Stimulated activated CD4-positive, alpha-beta T cell treated with anti-CD3 and anti-CD28 coated beads, Interleukin-12 subunit alpha, Interleukin-12 subunit beta, amount 100 ng/mL, for 48 hours (primary cell): Measurements from ENCODE around the gene PARK7.

Experiments
- DNase-seq, 3 donors: peaks; one replicate each; pipeline ENCODE4 v3.0.0-alpha.2; 2020; ENCODE audit warnings: low read depth in 2 of 3, low spot score in 1 of 3

Gene PARK7

GRCh38 chr1:7980984-7981383, 19.5 kb downstream of the PARK7 start:
- DNase-seq, result no peak

- DNase-seq, result no peak
Measured at GRCh38 chr1:7983086-7983778, 21.7 kb downstream of the PARK7 start.

- no peak for DNase-seq
Measured at GRCh38 chr1:7984811-7985210, 23.3 kb downstream of the PARK7 start.

- no peak for DNase-seq
Measured at GRCh38 chr1:7985851-7986612, 24.5 kb downstream of the PARK7 start.

GRCh38 chr1:7987528-7987927, 26.0 kb downstream of the PARK7 start:
- no peak for DNase-seq

- DNase-seq, result no peak
Measured at GRCh38 chr1:7988576-7988975, 27.1 kb downstream of the PARK7 start.

GRCh38 chr1:7989762-7990428, 28.4 kb downstream of the PARK7 start:
- no peak for DNase-seq

- no peak for DNase-seq
Measured at GRCh38 chr1:7991504-7992440, 30.3 kb downstream of the PARK7 start.

- no peak for DNase-seq
Measured at GRCh38 chr1:7992885-7993284, 31.4 kb downstream of the PARK7 start.

- DNase-seq, result no peak
Measured at GRCh38 chr1:7993593-7994479, 32.3 kb downstream of the PARK7 start.

GRCh38 chr1:7994827-7995226, 33.3 kb downstream of the PARK7 start:
- DNase-seq, result no peak

- no peak for DNase-seq
Measured at GRCh38 chr1:7995437-7995836, 33.9 kb downstream of the PARK7 start.

- no peak for DNase-seq
Measured at GRCh38 chr1:8002329-8002910, 40.9 kb downstream of the PARK7 start.

GRCh38 chr1:8002921-8003320, 41.4 kb downstream of the PARK7 start:
- no peak for DNase-seq

- DNase-seq, result no peak
Measured at GRCh38 chr1:8003438-8004112, 42.1 kb downstream of the PARK7 start.

GRCh38 chr1:8004113-8004802, 42.7 kb downstream of the PARK7 start:
- no peak for DNase-seq

- no peak for DNase-seq
Measured at GRCh38 chr1:8004803-8005573, 43.5 kb downstream of the PARK7 start.
